Smooth muscle cell (in vitro differentiated cells): ENCODE results near the gene FERMT1. TPM values are rescaled to one million over a fixed set of nuclear protein-coding genes. Genes with fewer than 3 reads are reported as not detected.

Source experiments
- DNase-seq: peaks from one replicate; lab custom pipeline; 2025; ENCODE audit not compliant: unreplicated experiment; lab: John Stamatoyannopoulos, UW
- H2AFZ ChIP-seq: fragments of 200-600 bp; sonication (generic); 2 replicates; pipeline ENCODE4 v1.6.0; 2016; ENCODE audit warnings: antibody characterized with exemption, low read depth, mild to moderate bottlenecking
- H3F3A ChIP-seq: fragments of 200-600 bp; sonication (generic); 2 replicates; pipeline ENCODE4 v1.6.0; 2017; ENCODE audit warnings: antibody characterized with exemption, low read depth
- H3K27ac ChIP-seq: fragments of 200-600 bp; sonication (generic); 2 replicates; pipeline ENCODE4 v1.5.1; 2016; ENCODE audit warnings: low read depth, mild to moderate bottlenecking
- H3K27me3 ChIP-seq: fragments of 200-600 bp; sonication (generic); 2 replicates; pipeline ENCODE4 v1.6.1; 2016; ENCODE audit warnings: low read depth, mild to moderate bottlenecking
- H3K36me3 ChIP-seq: fragments of 200-600 bp; sonication (generic); 2 replicates; pipeline ENCODE4 v1.5.1; 2016; ENCODE audit warnings: low read depth
- H3K4me1 ChIP-seq: fragments of 200-600 bp; sonication (generic); 2 replicates; pipeline ENCODE4 v1.5.1; 2016; ENCODE audit warnings: low read depth
- H3K4me2 ChIP-seq: fragments of 200-600 bp; sonication (generic); 2 replicates; pipeline ENCODE4 v1.6.0; 2016; ENCODE audit warnings: mild to moderate bottlenecking
- H3K4me3 ChIP-seq: fragments of 200-600 bp; sonication (generic); 2 replicates; pipeline ENCODE4 v1.5.1; 2016; ENCODE audit warnings: mild to moderate bottlenecking
- H3K79me2 ChIP-seq: fragments of 200-600 bp; sonication (generic); 2 replicates; pipeline ENCODE4 v1.6.0; 2016; ENCODE audit warnings: low read depth, mild to moderate bottlenecking
- H3K9ac ChIP-seq: fragments of 200-600 bp; sonication (generic); 2 replicates; pipeline ENCODE4 v1.6.0; 2016; ENCODE audit warnings: low read depth
- H3K9me3 ChIP-seq: fragments of 200-600 bp; sonication (generic); replicated peaks from 2 replicates; pipeline ENCODE4 v1.5.1; 2016; ENCODE audit warnings: low read depth
- H4K20me1 ChIP-seq: fragments of 200-600 bp; sonication (generic); 2 replicates; pipeline ENCODE4 v1.6.0; 2016; ENCODE audit warnings: low read depth
- WGBS: methylation state at CpG from one replicate; pipeline ENCODE4 v1.1.7; 2016; ENCODE audit warnings: low lambda C conversion rate; 5-methylcytosine and 5-hydroxymethylcytosine counted together
- polyA plus RNA-seq: library from polyadenylated mRNA; unstranded; fragments of >200 nt; fragmentation: Nextera tagmentation; extraction: Ambion mirVana; gene quantifications from 2 replicates; pipeline ENCODE4 v1.2.1, GENCODE V29; 2016
- total RNA-seq: library from RNA; depleted of rRNA; stranded (reverse); fragments of >200 nt; gene quantifications from 2 replicates; pipeline ENCODE4 v1.2.3, GENCODE V29; 2014
- TF ChIP-seq, protein P1 (sequence below): fragments of 200-600 bp; sonication (generic); IDR thresholded peaks from 2 replicates; pipeline ENCODE4 v1.5.1; 2017; ENCODE audit warnings: borderline replicate concordance, mild to moderate bottlenecking, antibody characterized with exemption; ENCODE audit not compliant: insufficient read depth, poor library complexity, severe bottlenecking

FERMT1 gene
- total and polyA plus RNA-seq, 2 experiments from 2014 or later = 0.79 to 13.8 TPM

DNA sequence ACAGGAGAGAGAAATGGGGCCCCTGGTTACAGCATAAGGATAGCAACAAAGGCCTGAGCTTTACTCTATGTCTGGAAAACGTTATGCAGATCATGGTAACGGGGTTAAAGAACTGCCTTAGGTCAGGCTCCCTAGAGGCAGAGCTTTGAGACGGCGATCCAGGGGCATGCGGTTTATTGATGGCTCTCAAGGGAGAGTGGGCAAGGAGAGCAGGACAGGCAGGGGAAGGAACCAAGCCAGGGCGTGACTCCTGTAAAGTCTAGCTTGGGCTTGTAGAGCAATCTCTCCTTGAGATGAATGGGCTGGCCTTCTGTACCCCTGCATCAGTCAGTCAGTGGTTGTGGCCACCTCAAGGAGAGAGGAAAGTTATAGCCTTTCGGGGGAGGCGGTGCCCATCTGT is 12.5 kb upstream of the FERMT1 start:
- Histone ChIP-seq H3K4me3 (no peak overlapping the region), H3K36me3 (no peaks in the 10 kb centered on the region), H3K9ac (no peak overlapping the region), H3K79me2 (no peaks in the 10 kb centered on the region), H2AFZ (no peak overlapping the region), H3K27ac (no peak overlapping the region), H3K4me2 (no peak overlapping the region), H3K4me1 (no peaks in the 10 kb centered on the region), H4K20me1 (no peaks in the 10 kb centered on the region), H3F3A (no peaks in the 10 kb centered on the region), H3K27me3 (peaks cover 12% of the 10 kb centered on the region), H3K9me3 (no peaks in the 10 kb centered on the region)
- WGBS = 75% methylated on average over 8 of the region's 8 CpGs
- no peak for DNase-seq
- TF ChIP-seq, protein P1, sequence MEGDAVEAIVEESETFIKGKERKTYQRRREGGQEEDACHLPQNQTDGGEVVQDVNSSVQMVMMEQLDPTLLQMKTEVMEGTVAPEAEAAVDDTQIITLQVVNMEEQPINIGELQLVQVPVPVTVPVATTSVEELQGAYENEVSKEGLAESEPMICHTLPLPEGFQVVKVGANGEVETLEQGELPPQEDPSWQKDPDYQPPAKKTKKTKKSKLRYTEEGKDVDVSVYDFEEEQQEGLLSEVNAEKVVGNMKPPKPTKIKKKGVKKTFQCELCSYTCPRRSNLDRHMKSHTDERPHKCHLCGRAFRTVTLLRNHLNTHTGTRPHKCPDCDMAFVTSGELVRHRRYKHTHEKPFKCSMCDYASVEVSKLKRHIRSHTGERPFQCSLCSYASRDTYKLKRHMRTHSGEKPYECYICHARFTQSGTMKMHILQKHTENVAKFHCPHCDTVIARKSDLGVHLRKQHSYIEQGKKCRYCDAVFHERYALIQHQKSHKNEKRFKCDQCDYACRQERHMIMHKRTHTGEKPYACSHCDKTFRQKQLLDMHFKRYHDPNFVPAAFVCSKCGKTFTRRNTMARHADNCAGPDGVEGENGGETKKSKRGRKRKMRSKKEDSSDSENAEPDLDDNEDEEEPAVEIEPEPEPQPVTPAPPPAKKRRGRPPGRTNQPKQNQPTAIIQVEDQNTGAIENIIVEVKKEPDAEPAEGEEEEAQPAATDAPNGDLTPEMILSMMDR = no peak

DNA sequence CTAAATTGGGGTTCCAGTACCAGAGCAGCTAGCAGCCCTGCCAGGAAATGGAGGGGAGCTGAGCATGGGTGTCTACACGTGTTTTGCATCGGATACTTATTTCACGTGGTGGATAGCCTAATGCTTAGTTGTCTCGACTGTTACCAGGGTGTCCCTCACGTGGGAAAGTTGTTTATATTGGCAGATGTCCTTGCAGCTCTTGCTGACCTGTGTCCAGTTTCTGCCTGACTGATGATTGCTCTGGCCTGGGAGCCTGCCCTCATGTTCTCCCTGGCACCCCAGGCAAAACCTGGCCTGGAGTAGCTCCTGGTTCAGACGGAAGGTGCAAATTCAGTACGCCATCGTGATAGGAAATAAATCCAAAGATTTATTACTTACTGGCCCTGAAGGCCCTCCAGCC is 11.8 kb upstream of the FERMT1 start:
- Histone ChIP-seq H3K4me2 (no peak overlapping the region), H3K4me3 (no peak overlapping the region), H2AFZ (no peak overlapping the region), H4K20me1 (no peaks in the 10 kb centered on the region), H3K79me2 (no peaks in the 10 kb centered on the region), H3K9me3 (no peaks in the 10 kb centered on the region), H3K36me3 (no peaks in the 10 kb centered on the region), H3K27me3 (peaks cover 12% of the 10 kb centered on the region), H3K4me1 (no peaks in the 10 kb centered on the region), H3K27ac (no peak overlapping the region), H3K9ac (no peak overlapping the region), H3F3A (no peaks in the 10 kb centered on the region)
- TF ChIP-seq, protein P1 = no peak
- no peak for DNase-seq
- 86% methylated on average over 8 of the region's 8 CpGs for WGBS

DNA sequence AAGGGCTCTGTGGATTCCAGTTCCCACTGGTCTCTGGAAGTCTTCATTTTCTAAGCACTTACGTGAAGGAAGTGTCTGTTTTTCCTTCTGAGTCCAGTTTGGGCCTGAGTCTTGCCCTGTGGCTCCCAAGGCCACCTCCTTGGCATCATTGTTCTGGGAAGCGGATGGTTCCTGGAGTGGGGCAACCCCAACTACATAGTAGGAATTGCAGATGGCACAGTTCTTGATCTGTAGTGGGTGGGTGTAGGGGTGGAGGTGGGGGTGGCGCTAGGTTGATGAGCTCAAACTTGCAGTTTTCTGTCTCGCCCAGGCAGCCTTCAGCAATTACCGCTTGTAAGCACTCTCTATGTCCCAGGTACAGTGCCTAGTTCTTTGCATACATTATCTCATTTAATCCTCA is 7.2 kb upstream of the FERMT1 start:
- H3K9me3 ChIP-seq = no peaks in the 10 kb centered on the region
- no peaks in the 10 kb centered on the region for H3K79me2 ChIP-seq
- TF ChIP-seq, protein P1 = no peak
- no peak overlapping the region for H3K9ac ChIP-seq
- no peaks in the 10 kb centered on the region for H3K27me3 ChIP-seq
- no peaks in the 10 kb centered on the region for H4K20me1 ChIP-seq
- no peak for DNase-seq
- no peaks in the 10 kb centered on the region for H3K4me1 ChIP-seq
- no peaks in the 10 kb centered on the region for H3K36me3 ChIP-seq
- no peak overlapping the region for H3K4me2 ChIP-seq
- H2AFZ ChIP-seq = no peak overlapping the region
- 93% methylated on average over 5 of the region's 5 CpGs for WGBS
- H3F3A ChIP-seq = no peaks in the 10 kb centered on the region
- no peak overlapping the region for H3K4me3 ChIP-seq
- no peak overlapping the region for H3K27ac ChIP-seq

DNA sequence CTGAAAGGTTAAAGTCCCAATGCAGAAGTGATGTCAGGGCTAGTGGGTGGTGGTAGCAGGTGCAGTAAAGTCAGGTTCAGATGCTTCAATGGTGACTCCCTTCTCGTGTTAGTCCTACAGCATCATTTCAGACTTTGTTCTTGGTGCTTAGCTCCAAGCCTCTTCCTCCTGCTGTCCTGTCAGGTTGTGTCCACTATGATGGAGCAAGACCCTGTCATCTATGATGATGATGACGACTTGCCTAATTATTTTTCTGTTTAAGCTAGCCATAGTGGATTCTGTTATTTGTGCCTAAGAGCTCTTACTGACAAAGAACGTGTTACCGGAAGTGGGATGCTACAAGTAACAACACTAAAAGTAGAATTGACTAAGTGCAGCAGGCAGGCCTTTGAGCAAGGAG is 5.0 kb upstream of the FERMT1 start:
- Histone ChIP-seq H3K36me3 (no peaks in the 10 kb centered on the region), H3K79me2 (no peaks in the 10 kb centered on the region), H3F3A (no peaks in the 10 kb centered on the region), H3K4me1 (no peaks in the 10 kb centered on the region), H3K27ac (no peak overlapping the region), H3K4me3 (no peak overlapping the region), H3K9ac (no peak overlapping the region), H2AFZ (no peak overlapping the region), H3K4me2 (no peak overlapping the region), H4K20me1 (no peaks in the 10 kb centered on the region), H3K27me3 (no peaks in the 10 kb centered on the region), H3K9me3 (no peaks in the 10 kb centered on the region)
- TF ChIP-seq, protein P1 = no peak
- WGBS = 86% methylated on average over 4 of the region's 4 CpGs
- no peak for DNase-seq
